Neural progenitor cell (in vitro differentiated cells): ENCODE results near the gene PAFAH1B1. TPM values are rescaled to one million over a fixed set of nuclear protein-coding genes. Genes with fewer than 3 reads are reported as not detected.
"Not testable (repeated sequence)": the region's sequence is repeated elsewhere in the genome, so short reads cannot be mapped to it uniquely, and the experiment has no call there.

ENCODE experiments used
- DNase-seq: peaks from one replicate; pipeline ENCODE4 v3.0.0-alpha.2; 2016; ENCODE audit warnings: low spot score
- H2AFZ ChIP-seq: fragments of 200-600 bp; sonication (generic); replicated peaks from 2 replicates; pipeline ENCODE4 v1.6.1; 2016; ENCODE audit warnings: antibody characterized with exemption
- H3F3A ChIP-seq: fragments of 200-600 bp; sonication (generic); 2 replicates; pipeline ENCODE4 v1.6.1; 2016; ENCODE audit warnings: antibody characterized with exemption, low read depth
- H3K27ac ChIP-seq: fragments of 200-600 bp; sonication (generic); 2 replicates; pipeline ENCODE4 v1.5.1; 2016; ENCODE audit warnings: mild to moderate bottlenecking
- H3K27me3 ChIP-seq: fragments of 200-600 bp; sonication (generic); 2 replicates; pipeline ENCODE4 v1.6.1; 2016; ENCODE audit warnings: mild to moderate bottlenecking, moderate library complexity
- H3K36me3 ChIP-seq: fragments of 200-600 bp; sonication (generic); 2 replicates; pipeline ENCODE4 v1.5.1; 2016
- H3K4me1 ChIP-seq: fragments of 200-600 bp; sonication (generic); 2 replicates; pipeline ENCODE4 v1.6.1; 2016; ENCODE audit warnings: mixed run types
- H3K4me2 ChIP-seq: fragments of 200-600 bp; sonication (generic); 2 replicates; pipeline ENCODE4 v1.6.1; 2016
- H3K4me3 ChIP-seq: fragments of 200-600 bp; sonication (generic); 2 replicates; pipeline ENCODE4 v1.5.1; 2016
- H3K79me2 ChIP-seq: fragments of 200-600 bp; sonication (generic); 2 replicates; pipeline ENCODE4 v1.6.1; 2016; ENCODE audit warnings: low read depth
- H3K9ac ChIP-seq: fragments of 200-600 bp; sonication (generic); 2 replicates; pipeline ENCODE4 v1.6.1; 2016
- H3K9me3 ChIP-seq: fragments of 200-600 bp; sonication (generic); 2 replicates; pipeline ENCODE4 v1.5.1; 2016; ENCODE audit warnings: low read depth
- H4K20me1 ChIP-seq: fragments of 200-600 bp; sonication (generic); 2 replicates; pipeline ENCODE4 v1.6.1; 2016; ENCODE audit warnings: low read depth
- H3K27ac Mint-ChIP-seq: 3 replicates; pipeline ENCODE4 v1.8.0; 2021; ENCODE audit warnings: mixed read lengths
- H3K27me3 Mint-ChIP-seq: 2 replicates; pipeline ENCODE4 v1.8.0; 2022; ENCODE audit warnings: low read depth, mild to moderate bottlenecking, inconsistent platforms, moderate library complexity, mixed read lengths; ENCODE audit not compliant: insufficient read depth
- H3K36me3 Mint-ChIP-seq: 3 replicates; pipeline ENCODE4 v1.8.0; 2021; ENCODE audit warnings: mixed read lengths
- H3K4me1 Mint-ChIP-seq: 3 replicates; pipeline ENCODE4 v1.8.0; 2021; ENCODE audit warnings: mixed read lengths
- H3K4me3 Mint-ChIP-seq: 3 replicates; pipeline ENCODE4 v1.8.0; 2021; ENCODE audit warnings: mild to moderate bottlenecking, moderate library complexity, mixed read lengths
- H3K9me3 Mint-ChIP-seq: 3 replicates; pipeline ENCODE4 v1.8.0; 2020; ENCODE audit warnings: mixed read lengths
- CTCF ChIP-seq: fragments of 200-600 bp; sonication (generic); IDR thresholded peaks from 2 replicates; pipeline ENCODE4 v1.5.1; 2017; ENCODE audit warnings: antibody characterized with exemption, mild to moderate bottlenecking
- EZH2 ChIP-seq: fragments of 200-600 bp; sonication (generic); IDR thresholded peaks from 2 replicates; pipeline ENCODE4 v1.6.1; 2017; ENCODE audit warnings: antibody characterized with exemption, mild to moderate bottlenecking, moderate library complexity
- EZH2phosphoT487 ChIP-seq: fragments of 200-600 bp; sonication (generic); IDR thresholded peaks from 2 replicates; pipeline ENCODE4 v1.6.1; 2017; ENCODE audit warnings: antibody characterized with exemption
- total RNA-seq: library from RNA; depleted of rRNA; stranded (reverse); fragments of >200 nt; gene quantifications from 2 replicates; pipeline ENCODE4 v1.2.3, GENCODE V29; 2015; ENCODE audit warnings: low replicate concordance

PAFAH1B1 gene
- total RNA-seq, 1 donor from 2014 or later, result 209 TPM

GRCh38 chr17:2571523-2572303 lies 21.7 kb upstream of the PAFAH1B1 start:
- Histone ChIP-seq H3F3A (no peaks in the 10 kb centered on the region), H3K4me2 (no peak overlapping the region), H3K4me3 (no peak overlapping the region), H2AFZ (no peak overlapping the region), H3K79me2 (no peaks in the 10 kb centered on the region), H3K9ac (no peak overlapping the region), H3K36me3 (no peaks in the 10 kb centered on the region), H3K9me3 (no peaks in the 10 kb centered on the region), H4K20me1 (no peaks in the 10 kb centered on the region), H3K4me1 (no peaks in the 10 kb centered on the region), H3K27ac (no peak overlapping the region), H3K27me3 (no peaks in the 10 kb centered on the region)
- no peak for DNase-seq
- H3K4me1 Mint-ChIP-seq, result peaks cover 3% of the 10 kb centered on the region
- H3K36me3 Mint-ChIP-seq, result no peaks in the 10 kb centered on the region
- H3K9me3 Mint-ChIP-seq, result peaks cover 2% of the 10 kb centered on the region
- H3K27me3 Mint-ChIP-seq, result no peaks in the 10 kb centered on the region
- TF ChIP-seq EZH2phosphoT487 (no peak), EZH2 (no peak), CTCF (no peak)
- H3K27ac Mint-ChIP-seq, result no peak overlapping the region
- no peak overlapping the region for H3K4me3 Mint-ChIP-seq

DNA sequence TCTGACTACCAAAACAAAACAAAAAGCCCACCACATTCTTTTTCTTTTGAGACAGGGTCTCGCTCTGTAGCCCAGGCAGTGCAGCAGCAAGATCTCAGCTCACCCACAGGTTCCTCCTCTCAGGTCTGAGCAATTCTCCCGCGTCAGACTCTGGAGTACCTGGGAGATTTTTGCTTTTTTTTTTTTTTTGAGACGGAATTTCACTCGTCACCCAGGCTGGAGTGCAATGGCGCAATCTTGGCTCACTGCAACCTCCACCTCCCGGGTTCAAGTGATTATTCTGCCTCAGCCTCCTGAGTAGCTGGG lies 21.2 kb upstream of the PAFAH1B1 start:
- H3K36me3 ChIP-seq, H3K4me1 ChIP-seq, H3K4me3 Mint-ChIP-seq, H3K27me3 ChIP-seq, H3K4me1 Mint-ChIP-seq, H3K9me3 ChIP-seq, H3K36me3 Mint-ChIP-seq, H3K79me2 ChIP-seq, H3F3A ChIP-seq, H3K27ac Mint-ChIP-seq, DNase-seq, H4K20me1 ChIP-seq, H3K9ac ChIP-seq, H3K27ac ChIP-seq, H2AFZ ChIP-seq, H3K4me2 ChIP-seq, H3K27me3 Mint-ChIP-seq, H3K4me3 ChIP-seq, H3K9me3 Mint-ChIP-seq: not testable (repeated sequence)

GRCh38 chr17:2580151-2580550 lies 13.3 kb upstream of the PAFAH1B1 start:
- peaks cover 13% of the 10 kb centered on the region for H3K4me1 Mint-ChIP-seq
- Histone ChIP-seq H3K4me2 (peak overlapping the region; percentile 76), H3K27ac (peak overlapping the region; percentile 86), H2AFZ (peak overlapping the region; percentile 89), H3K79me2 (no peaks in the 10 kb centered on the region), H3K9ac (no peak overlapping the region), H4K20me1 (no peaks in the 10 kb centered on the region), H3K9me3 (no peaks in the 10 kb centered on the region), H3K4me3 (peak overlapping the region; percentile 37), H3K36me3 (no peaks in the 10 kb centered on the region), H3K4me1 (peaks cover 19% of the 10 kb centered on the region), H3K27me3 (no peaks in the 10 kb centered on the region), H3F3A (peaks cover 27% of the 10 kb centered on the region)
- peak overlapping the region; percentile 68 for H3K27ac Mint-ChIP-seq
- H3K36me3 Mint-ChIP-seq, result no peaks in the 10 kb centered on the region
- TF ChIP-seq EZH2phosphoT487 (no peak), EZH2 (no peak), CTCF (no peak)
- peaks cover 3% of the 10 kb centered on the region for H3K9me3 Mint-ChIP-seq
- peaks cover 2% of the 10 kb centered on the region for H3K27me3 Mint-ChIP-seq
- H3K4me3 Mint-ChIP-seq, result peak overlapping the region; percentile 61
- peak; percentile 54 for DNase-seq

DNA sequence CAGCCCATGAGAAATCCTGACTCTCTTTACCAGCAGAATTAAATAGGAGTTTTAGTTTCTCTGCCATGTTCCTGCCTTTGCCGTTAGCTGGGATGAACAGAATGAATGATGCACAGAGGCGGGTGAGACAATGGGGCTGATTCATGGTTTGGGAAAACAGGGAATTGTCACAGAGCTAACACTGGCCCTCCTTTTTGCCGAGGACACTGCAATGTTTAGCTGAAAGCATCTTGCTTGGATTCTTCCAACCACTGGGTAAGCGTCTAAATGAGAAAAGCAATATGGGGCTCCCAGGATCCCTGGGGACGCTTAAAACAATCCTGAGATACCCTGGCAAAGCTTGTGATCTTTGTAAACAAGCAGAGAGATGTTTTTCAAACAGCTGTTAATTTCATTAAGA lies 12.8 kb upstream of the PAFAH1B1 start:
- no peaks in the 10 kb centered on the region for H3K27me3 ChIP-seq
- H3K4me3 ChIP-seq, result peak overlapping the region; percentile 37
- peak overlapping the region; percentile 74 for H3K4me3 Mint-ChIP-seq
- no peaks in the 10 kb centered on the region for H4K20me1 ChIP-seq
- peak; percentile 63 for DNase-seq
- peak overlapping the region; percentile 76 for H3K4me2 ChIP-seq
- peaks cover 3% of the 10 kb centered on the region for H3K9me3 Mint-ChIP-seq
- no peaks in the 10 kb centered on the region for H3K9me3 ChIP-seq
- H3K36me3 Mint-ChIP-seq, result no peaks in the 10 kb centered on the region
- peaks cover 13% of the 10 kb centered on the region for H3K4me1 Mint-ChIP-seq
- H3K36me3 ChIP-seq, result no peaks in the 10 kb centered on the region
- TF ChIP-seq EZH2 (no peak), EZH2phosphoT487 (no peak), CTCF (no peak)
- H3K79me2 ChIP-seq, result no peaks in the 10 kb centered on the region
- peaks cover 27% of the 10 kb centered on the region for H3F3A ChIP-seq
- H3K27me3 Mint-ChIP-seq, result peaks cover 2% of the 10 kb centered on the region
- H3K9ac ChIP-seq, result no peak overlapping the region
- peak overlapping the region; percentile 86 for H3K27ac ChIP-seq
- H2AFZ ChIP-seq, result peak overlapping the region; percentile 89
- peak overlapping the region; percentile 98 for H3K27ac Mint-ChIP-seq
- peaks cover 19% of the 10 kb centered on the region for H3K4me1 ChIP-seq
